ENCODE measurements around the gene CACNA1I. TPM values are rescaled to one million over a fixed set of nuclear protein-coding genes. Genes with fewer than 3 reads are reported as not detected.

Gene CACNA1I
- total and polyA plus RNA-seq, 2 of the 8 experiments (the other 6 are each of a cell fraction or from before 2014, with no cell fraction given): 0.77 to 1.2 TPM

DNA sequence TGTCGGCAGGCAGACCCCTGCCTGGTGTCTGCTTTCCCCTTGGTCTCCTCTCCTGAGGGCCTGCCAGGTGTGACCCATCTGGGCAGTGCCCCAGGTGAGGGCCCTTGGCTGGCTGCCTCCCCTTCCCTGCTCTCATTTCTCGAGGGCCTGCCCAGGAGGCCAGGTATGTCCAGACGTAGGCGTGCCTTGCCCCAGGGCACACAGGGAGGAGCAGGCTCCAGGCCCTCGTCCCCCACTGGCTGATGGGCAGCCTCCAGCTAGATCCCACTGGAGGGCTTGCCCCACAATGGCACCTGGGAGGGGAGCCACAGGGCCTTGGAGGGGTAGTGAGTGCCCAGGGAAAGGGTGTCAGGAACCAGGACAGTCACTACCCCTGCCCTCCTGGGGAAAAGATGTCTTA, 95.9 kb downstream of the CACNA1I start:
- H3K9ac ChIP-seq (replicated peaks in 1 of 4; ENCODE audit: extremely low read depth in 1 of 4, low read depth in 3 of 4, low read length in 3 of 4): no peak overlapping the region
- peaks cover 0 to 4% (median 0%) of the 10 kb centered on the region in 4 experiments; a peak in 1 of 8 replicates for H3K36me3 ChIP-seq (ENCODE audit: control insufficient read depth in 2 of 4, insufficient read depth in 4 of 4, low read length in 3 of 4)
- peaks cover 14% of the 10 kb centered on the region; the same call in 1 of the 2 replicates for H3K23me2 ChIP-seq (ENCODE audit: low read depth, low read length)
- no peak overlapping the region for H3K56ac ChIP-seq (replicated peaks; ENCODE audit: insufficient read length, low read depth, low read length)
- H4K20me1 ChIP-seq (replicated peaks in 1 of 2; ENCODE audit: control insufficient read depth in 1 of 2, insufficient read depth in 2 of 2, low read length in 2 of 2): peaks cover 0 to 4% of the 10 kb centered on the region in 2 experiments
- no peak overlapping the region for H4K91ac ChIP-seq (replicated peaks; ENCODE audit: insufficient read length, low read length)
- no peak overlapping the region for H2BK120ac ChIP-seq (replicated peaks; ENCODE audit: low read depth, low read length)
- H3K79me1 ChIP-seq (ENCODE audit: low read depth, low read length): no peaks in the 10 kb centered on the region
- no peak overlapping the region for H2BK20ac ChIP-seq (ENCODE audit: low read length)
- peaks cover under 1 to 7% of the 10 kb centered on the region in 2 experiments; a peak in 1 of 4 replicates for H3K9me3 ChIP-seq (ENCODE audit: insufficient read depth in 2 of 2, low read depth in 1 of 2, low read length in 1 of 2)
- H2AK5ac ChIP-seq (ENCODE audit: low read depth, low read length): no peak overlapping the region
- H4K5ac ChIP-seq (ENCODE audit: insufficient read length, low read depth, low read length): no peak overlapping the region
- H4K8ac ChIP-seq (ENCODE audit: extremely low read depth, insufficient read depth, low read length): peak overlapping the region; percentile 57; the same call in 1 of the 2 replicates
- H3K23ac ChIP-seq (ENCODE audit: insufficient read length): no peak overlapping the region
- DNase-seq (ENCODE audit: low read depth in 1 of 2, low spot score in 2 of 2) (no peak), FAIRE-seq (no peak)
- H2AFZ ChIP-seq (ENCODE audit: low read length): no peak overlapping the region
- H3K18ac ChIP-seq (ENCODE audit: extremely low read depth, low read length): no peak overlapping the region; the same call in 1 of the 2 replicates
- 0 out of 2 replicates have a peak overlapping the region, but pooled peaks have one; percentile 8 for H2BK15ac ChIP-seq (ENCODE audit: low read length)
- H3K79me2 ChIP-seq (ENCODE audit: control insufficient read depth in 1 of 2, insufficient read depth in 2 of 2, low read length in 2 of 2): no peaks in the 10 kb centered on the region
- no peak overlapping the region for H3K4me2 ChIP-seq (ENCODE audit: insufficient read depth in 1 of 2, low read depth in 2 of 2, low read length in 2 of 2)
- ChIA-PET POLR2A (ENCODE audit: partially characterized antibody) (interaction anchor here (1.3 kb wide), 1 partner anchor 13 kb away, joined by 3 read pairs; no protein-coding TSS in a partner anchor), CTCF (ENCODE audit: partially characterized antibody) (interaction anchor here (0.6 to 0.7 kb wide), 2 partner anchors 34 to 76 kb away, joined by 3 read pairs; no protein-coding TSS in a partner anchor)
- H2BK12ac ChIP-seq (ENCODE audit: low read depth, low read length): peak overlapping the region; percentile 39; the same call in 1 of the 2 replicates
- WGBS, 2 experiments (ENCODE audit: extremely low coverage in 1 of 2, insufficient coverage in 1 of 2, insufficient read length in 1 of 2, insufficient replicate concordance in 2 of 2, low coverage in 1 of 2, low lambda C conversion rate in 2 of 2, missing lambda C conversion rate in 1 of 2): 90% methylated on average over 5 of the region's 5 CpGs; no CpG with 5 or more reads in 1 of the 2 experiments
- H3K4me3 ChIP-seq (ENCODE audit: extremely low read depth in 1 of 4, insufficient read depth in 2 of 4, low read depth in 3 of 4, low read length in 4 of 4): no peak overlapping the region
- no peak overlapping the region for H2BK5ac ChIP-seq (ENCODE audit: low read depth, low read length)
- no peak overlapping the region for H3K14ac ChIP-seq (ENCODE audit: insufficient read length)
- peaks cover 6 to 20% (median 17%) of the 10 kb centered on the region in 4 experiments for H3K27me3 ChIP-seq (replicated peaks in 1 of 4; ENCODE audit: control insufficient read depth in 3 of 4, extremely low read depth in 1 of 4, insufficient read depth in 3 of 4, low read length in 3 of 4)
- H3K4me1 ChIP-seq (replicated peaks in 1 of 4; ENCODE audit: control insufficient read depth in 3 of 4, insufficient read depth in 4 of 4, low read length in 3 of 4): peaks cover 0 to 33% (median 24%) of the 10 kb centered on the region in 4 experiments; a peak in 6 of 7 replicates
- H3K27ac ChIP-seq (ENCODE audit: low read depth, low read length): no peak overlapping the region
- no peak overlapping the region for H3K4ac ChIP-seq (replicated peaks; ENCODE audit: insufficient read length, low read depth, low read length)
- no peak for TF ChIP-seq ATF2 (IDR thresholded peaks at IDR 0.05; ENCODE audit: low read length)
- no peak for TF ChIP-seq ZNF274 (IDR thresholded peaks at IDR 0.05; ENCODE audit: borderline replicate concordance, extremely low read depth, low read length)
- TF ChIP-seq, protein P1, sequence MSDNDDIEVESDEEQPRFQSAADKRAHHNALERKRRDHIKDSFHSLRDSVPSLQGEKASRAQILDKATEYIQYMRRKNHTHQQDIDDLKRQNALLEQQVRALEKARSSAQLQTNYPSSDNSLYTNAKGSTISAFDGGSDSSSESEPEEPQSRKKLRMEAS (IDR thresholded peaks at IDR 0.05): no peak
- no peak for TF ChIP-seq SIN3A (conservative IDR thresholded peaks at IDR 0.05 in 1 of 2, IDR thresholded peaks at IDR 0.05 in 1 of 2; ENCODE audit: low read depth in 1 of 2, low read length in 2 of 2)
- no peak for TF ChIP-seq SIX5 (IDR thresholded peaks at IDR 0.05; ENCODE audit: low read depth, low read length)
- TF ChIP-seq EP300 (IDR thresholded peaks at IDR 0.05; ENCODE audit: borderline replicate concordance in 1 of 2, low read depth in 2 of 2, low read length in 2 of 2): no peak
- no peak for TF ChIP-seq CTCF (IDR thresholded peaks at IDR 0.05; ENCODE audit: control extremely low read depth in 1 of 3, insufficient read depth in 1 of 3, low read depth in 1 of 3, low read length in 3 of 3)
